C4-2B (cell line): ENCODE measurements around the gene SLC7A4.

Experiments used
- ZFX ChIP-seq: fragments of 450-650 bp; IDR thresholded peaks from 2 replicates; pipeline ENCODE4 v1.6.1; 2017
- TF ChIP-seq, protein P1 (sequence below): fragments of 450-650 bp; conservative IDR thresholded peaks from 2 replicates; pipeline ENCODE4 v1.5.1; 2017; ENCODE audit warnings: mild to moderate bottlenecking

DNA sequence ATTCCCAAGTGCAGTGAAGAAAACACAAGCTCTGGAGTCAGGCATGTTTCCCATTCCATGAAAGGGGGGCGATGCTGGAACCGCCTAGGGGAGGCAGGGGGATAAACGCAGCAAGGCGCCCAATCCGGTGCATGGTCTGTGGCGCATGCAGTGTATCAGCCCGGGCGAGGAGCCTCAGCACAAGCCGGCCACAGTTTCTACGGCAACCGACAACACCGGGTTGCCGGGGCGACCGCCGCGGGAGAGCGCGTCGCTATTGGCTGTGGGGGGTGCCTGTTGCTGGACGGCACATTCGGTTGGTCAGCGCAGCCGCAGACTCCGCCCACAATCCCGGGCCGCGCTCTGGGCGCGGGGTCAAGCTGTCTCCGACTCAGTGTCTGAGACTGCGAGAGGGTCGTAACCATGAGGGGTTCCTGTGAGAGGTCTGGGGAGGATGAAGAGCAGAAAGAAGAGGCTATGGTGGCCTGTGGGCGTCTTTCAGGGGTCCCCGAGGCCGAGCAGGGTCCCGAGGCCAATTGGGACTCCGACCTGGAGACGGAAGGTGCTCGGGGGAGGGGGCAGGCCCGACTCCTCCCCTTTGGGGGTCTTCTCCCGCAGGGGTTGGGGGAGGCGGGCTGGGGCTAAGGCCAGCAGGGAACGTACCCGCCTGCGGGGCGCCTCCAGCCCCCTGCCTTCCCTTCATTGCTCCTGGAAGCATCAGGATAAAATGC, 13.4 kb upstream of the SLC7A4 start, which contains the start of gene LRRC74B:
- TF ChIP-seq ZFX: no peak
- TF ChIP-seq, protein P1, sequence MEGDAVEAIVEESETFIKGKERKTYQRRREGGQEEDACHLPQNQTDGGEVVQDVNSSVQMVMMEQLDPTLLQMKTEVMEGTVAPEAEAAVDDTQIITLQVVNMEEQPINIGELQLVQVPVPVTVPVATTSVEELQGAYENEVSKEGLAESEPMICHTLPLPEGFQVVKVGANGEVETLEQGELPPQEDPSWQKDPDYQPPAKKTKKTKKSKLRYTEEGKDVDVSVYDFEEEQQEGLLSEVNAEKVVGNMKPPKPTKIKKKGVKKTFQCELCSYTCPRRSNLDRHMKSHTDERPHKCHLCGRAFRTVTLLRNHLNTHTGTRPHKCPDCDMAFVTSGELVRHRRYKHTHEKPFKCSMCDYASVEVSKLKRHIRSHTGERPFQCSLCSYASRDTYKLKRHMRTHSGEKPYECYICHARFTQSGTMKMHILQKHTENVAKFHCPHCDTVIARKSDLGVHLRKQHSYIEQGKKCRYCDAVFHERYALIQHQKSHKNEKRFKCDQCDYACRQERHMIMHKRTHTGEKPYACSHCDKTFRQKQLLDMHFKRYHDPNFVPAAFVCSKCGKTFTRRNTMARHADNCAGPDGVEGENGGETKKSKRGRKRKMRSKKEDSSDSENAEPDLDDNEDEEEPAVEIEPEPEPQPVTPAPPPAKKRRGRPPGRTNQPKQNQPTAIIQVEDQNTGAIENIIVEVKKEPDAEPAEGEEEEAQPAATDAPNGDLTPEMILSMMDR: no peak
